Measurements from ENCODE around the gene SNRPD3.
A peak's percentile ranks its signal among the peaks of the same experiment; 100 is the strongest.

DNA sequence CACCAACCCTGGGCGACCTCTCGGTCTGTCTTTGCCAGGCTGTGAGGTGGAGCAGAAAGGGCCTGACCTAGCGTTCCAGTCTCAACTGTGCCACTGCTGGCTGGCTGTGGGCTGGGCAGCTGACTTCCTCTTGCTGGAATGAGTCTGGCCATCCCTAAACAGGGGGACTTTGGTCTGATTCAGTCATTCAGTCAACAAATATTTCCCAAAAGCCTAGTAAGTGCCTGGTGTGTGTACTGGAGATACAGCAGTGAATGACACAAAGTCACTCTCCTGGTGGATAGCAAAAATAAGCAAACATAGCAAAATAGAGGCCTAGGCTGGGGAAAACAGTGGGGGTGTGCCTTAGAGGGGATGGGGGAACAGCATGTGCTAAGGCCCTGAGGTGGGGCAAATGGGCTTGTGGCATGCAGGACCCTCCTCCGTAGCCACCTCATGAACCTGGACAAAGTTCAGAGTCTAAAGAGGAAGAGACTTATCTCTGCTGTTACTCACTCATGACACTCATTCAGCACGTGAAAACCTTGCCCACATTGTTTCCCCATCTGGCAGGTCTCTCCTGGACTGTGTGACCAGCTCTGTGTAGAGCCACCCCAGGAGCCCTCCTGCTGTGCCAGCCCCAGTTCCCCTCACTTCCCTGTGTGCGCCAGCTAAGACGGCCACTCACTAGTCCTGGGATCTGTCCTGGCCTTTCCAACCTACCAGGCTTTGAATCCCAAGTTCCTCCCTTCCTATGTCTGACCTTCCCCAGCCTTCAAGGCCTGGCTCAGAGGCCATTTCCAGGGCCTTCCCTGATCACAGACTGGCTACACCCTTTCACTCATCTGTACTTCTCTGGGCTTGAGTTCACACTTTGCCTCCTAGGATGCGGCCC, 5.5 kb upstream of the SNRPD3 start:
- TF ChIP-seq POLR2AphosphoS5 (IDR thresholded peaks at IDR 0.05) (peak in 2 of 3 donors; percentile 40 to 57), POLR2A (IDR thresholded peaks at IDR 0.05) (no peak), EP300 (IDR thresholded peaks at IDR 0.05) (no peak)
- TF ChIP-seq, protein P1, sequence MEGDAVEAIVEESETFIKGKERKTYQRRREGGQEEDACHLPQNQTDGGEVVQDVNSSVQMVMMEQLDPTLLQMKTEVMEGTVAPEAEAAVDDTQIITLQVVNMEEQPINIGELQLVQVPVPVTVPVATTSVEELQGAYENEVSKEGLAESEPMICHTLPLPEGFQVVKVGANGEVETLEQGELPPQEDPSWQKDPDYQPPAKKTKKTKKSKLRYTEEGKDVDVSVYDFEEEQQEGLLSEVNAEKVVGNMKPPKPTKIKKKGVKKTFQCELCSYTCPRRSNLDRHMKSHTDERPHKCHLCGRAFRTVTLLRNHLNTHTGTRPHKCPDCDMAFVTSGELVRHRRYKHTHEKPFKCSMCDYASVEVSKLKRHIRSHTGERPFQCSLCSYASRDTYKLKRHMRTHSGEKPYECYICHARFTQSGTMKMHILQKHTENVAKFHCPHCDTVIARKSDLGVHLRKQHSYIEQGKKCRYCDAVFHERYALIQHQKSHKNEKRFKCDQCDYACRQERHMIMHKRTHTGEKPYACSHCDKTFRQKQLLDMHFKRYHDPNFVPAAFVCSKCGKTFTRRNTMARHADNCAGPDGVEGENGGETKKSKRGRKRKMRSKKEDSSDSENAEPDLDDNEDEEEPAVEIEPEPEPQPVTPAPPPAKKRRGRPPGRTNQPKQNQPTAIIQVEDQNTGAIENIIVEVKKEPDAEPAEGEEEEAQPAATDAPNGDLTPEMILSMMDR (IDR thresholded peaks at IDR 0.05) = no peak

All from stomach (tissue), 4 donors.